Keratinocyte (primary cell): Measurements from ENCODE around the gene CASR. TPM values are rescaled to one million over a fixed set of nuclear protein-coding genes. Genes with fewer than 3 reads are reported as not detected.

Experiments used
- DNase-seq: peaks from one replicate; pipeline ENCODE4 v3.0.0-alpha.2; 2011; ENCODE audit warnings: low read depth, missing footprints, low spot score
- FAIRE-seq: peaks from 2 replicates; lab custom pipeline; 2011; peaks lifted over from hg19 to GRCh38; lab: Jason Lieb, UNC
- H2AFZ ChIP-seq: 2 replicates; pipeline ENCODE4 v1.6.0; 2012; ENCODE audit warnings: low read length, control low read depth, inconsistent platforms; ENCODE audit not compliant: control insufficient read depth
- H3K27ac ChIP-seq: 2 replicates; pipeline ENCODE4 v1.5.1; 2011; ENCODE audit warnings: low read length; ENCODE audit not compliant: control insufficient read depth, insufficient read depth
- H3K27me3 ChIP-seq: 3 replicates; pipeline ENCODE4 v1.6.0; 2011; ENCODE audit warnings: low read length; ENCODE audit not compliant: control insufficient read depth, insufficient read depth; ENCODE audit errors: extremely low read depth
- H3K36me3 ChIP-seq, 2 experiments: 2 replicates in 1 of 2; 3 replicates in 1 of 2; pipeline ENCODE4 v1.5.1; 2011; ENCODE audit warnings: low read length in 2 of 2, mild to moderate bottlenecking in 1 of 2; ENCODE audit not compliant: control insufficient read depth in 2 of 2, insufficient read depth in 2 of 2; ENCODE audit errors: extremely low read depth in 1 of 2
- H3K4me1 ChIP-seq: 3 replicates; pipeline ENCODE4 v1.5.1; 2011; ENCODE audit warnings: low read length; ENCODE audit not compliant: control insufficient read depth, insufficient read depth; ENCODE audit errors: extremely low read depth
- H3K4me2 ChIP-seq: 3 replicates; pipeline ENCODE4 v1.6.0; 2011; ENCODE audit warnings: low read depth, low read length; ENCODE audit not compliant: control insufficient read depth, insufficient read depth; ENCODE audit errors: extremely low read depth
- H3K4me3 ChIP-seq, 3 experiments: fragments of 200-600 bp in 1 of 3; sonication (generic) in 1 of 3; 2 replicates in 2 of 3; 3 replicates in 1 of 3; pipeline ENCODE4 v1.5.1; 2011 to 2016; ENCODE audit warnings: low read length in 3 of 3, mild to moderate bottlenecking in 3 of 3, control low read depth in 2 of 3, inconsistent platforms in 1 of 3, low read depth in 1 of 3, mixed read lengths in 1 of 3, mixed run types in 1 of 3, moderate library complexity in 1 of 3; ENCODE audit not compliant: control insufficient read depth in 2 of 3, insufficient read depth in 2 of 3; ENCODE audit errors: extremely low read depth in 1 of 3
- H3K79me2 ChIP-seq: 2 replicates; pipeline ENCODE4 v1.6.0; 2012; ENCODE audit warnings: low read length; ENCODE audit not compliant: control insufficient read depth, insufficient read depth
- H3K9ac ChIP-seq: 3 replicates; pipeline ENCODE4 v1.6.0; 2011; ENCODE audit warnings: low read length; ENCODE audit not compliant: control insufficient read depth, insufficient read depth; ENCODE audit errors: extremely low read depth
- H3K9me1 ChIP-seq: 3 replicates; pipeline ENCODE4 v1.6.0; 2011; ENCODE audit warnings: low read length; ENCODE audit not compliant: control insufficient read depth, insufficient read depth; ENCODE audit errors: extremely low read depth
- H3K9me3 ChIP-seq: 2 replicates; pipeline ENCODE4 v1.5.1; 2012; ENCODE audit warnings: low read depth, low read length; ENCODE audit not compliant: control insufficient read depth
- H4K20me1 ChIP-seq: 3 replicates; pipeline ENCODE4 v1.6.0; 2011; ENCODE audit warnings: low read length; ENCODE audit not compliant: control insufficient read depth, insufficient read depth; ENCODE audit errors: extremely low read depth
- CTCF ChIP-seq, 3 experiments: IDR thresholded peaks in 1 of 3; conservative IDR thresholded peaks in 1 of 3; optimal IDR thresholded peaks in 1 of 3; 2 replicates in 2 of 3; 3 replicates in 1 of 3; pipeline versions ENCODE3 to v1.5.1; 2011; ENCODE audit warnings: low read length in 3 of 3, mild to moderate bottlenecking in 3 of 3, moderate library complexity in 2 of 3, control low read depth in 1 of 3, inconsistent platforms in 1 of 3; ENCODE audit not compliant: insufficient read depth in 2 of 3; ENCODE audit errors: extremely low read depth in 1 of 3
- EZH2 ChIP-seq: IDR thresholded peaks from one replicate; pipeline ENCODE4 v1.6.1; 2012; ENCODE audit warnings: inconsistent platforms, mild to moderate bottlenecking, low read length, moderate library complexity
- dilution Hi-C: fragments of 300-500 bp; cut with MboI; formaldehyde crosslinking; loops from one replicate; pipeline ENCODE4 v1.7.0; 2020; ENCODE audit warnings: low sequenced_read_pairs; ENCODE audit not compliant: extremely low pct_ligation_motif_present
- polyA plus RNA-seq, 5 experiments: library from polyadenylated mRNA; depleted of rRNA in 3 of 5; stranded (reverse) in 3 of 5; stranded (forward) in 1 of 5; unstranded in 1 of 5; fragments of >200 nt; gene quantifications; 1 replicate in 1 of 5; 2 replicates in 3 of 5; 3 replicates in 1 of 5; pipeline versions ENCODE4 v1.2.1 to v1.2.3, GENCODE V29; 2011 to 2012; ENCODE audit warnings: missing spikeins in 2 of 5, low read depth in 1 of 5, low replicate concordance in 1 of 5

Gene CASR
- polyA plus RNA-seq, 1 donor (not counting 4 experiments of a cell fraction or from before 2014, with no cell fraction given), result not detected

- H3K4me1 ChIP-seq, result peaks cover 36% of the 10 kb centered on the region
- dilution Hi-C loops, result no loop called here
- no peak overlapping the region for H3K27ac ChIP-seq
These were observed 132.2 kb downstream of the CASR start for GRCh38 chr3:122315619-122316018.

DNA sequence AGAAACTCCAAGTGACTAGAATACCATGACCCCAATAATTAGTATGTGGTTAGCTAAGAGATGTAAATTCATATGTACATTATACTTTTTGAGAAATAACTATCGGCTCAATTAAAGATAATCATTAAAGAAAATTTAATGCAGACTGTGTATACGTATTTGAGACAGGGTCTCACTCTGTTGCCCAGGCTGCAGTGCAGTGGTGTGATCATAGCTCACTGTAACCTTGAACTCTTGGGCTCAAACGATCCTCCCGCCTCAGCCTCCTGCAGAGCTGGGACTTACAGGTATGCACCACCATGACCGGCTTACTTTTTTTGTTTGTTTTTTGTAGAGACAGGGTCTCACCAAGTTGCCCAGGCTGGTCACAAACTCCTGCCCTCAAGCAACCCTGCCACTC is 132.9 kb downstream of the CASR start:
- H3K27me3 ChIP-seq, result no peaks in the 10 kb centered on the region
- H3K9ac ChIP-seq, result no peak overlapping the region
- dilution Hi-C loops, result no loop called here
- no peak for DNase-seq
- H3K4me2 ChIP-seq, result no peak overlapping the region
- H3K36me3 ChIP-seq, result no peaks in the 10 kb centered on the region
- no peaks in the 10 kb centered on the region for H3K9me3 ChIP-seq
- no peak overlapping the region for H3K4me3 ChIP-seq
- no peak for FAIRE-seq
- TF ChIP-seq CTCF (optimal IDR thresholded peaks at IDR 0.05 in 1 of 3, IDR thresholded peaks at IDR 0.05 in 1 of 3, conservative IDR thresholded peaks at IDR 0.05 in 1 of 3; ENCODE audit: extremely low read depth in 1 of 3, insufficient read depth in 2 of 3, low read length in 3 of 3) (no peak), EZH2 (no peak)
- H3K27ac ChIP-seq, result no peak overlapping the region
- peaks cover 30% of the 10 kb centered on the region for H3K4me1 ChIP-seq
- H3K9me1 ChIP-seq, result no peaks in the 10 kb centered on the region
- no peaks in the 10 kb centered on the region for H3K79me2 ChIP-seq
- no peaks in the 10 kb centered on the region for H4K20me1 ChIP-seq
- no peak overlapping the region for H2AFZ ChIP-seq

More at GRCh38 chr3:122315619-122316018, 132.2 kb downstream of the CASR start:
- no peak for TF ChIP-seq CTCF (optimal IDR thresholded peaks at IDR 0.05 in 1 of 3, IDR thresholded peaks at IDR 0.05 in 1 of 3, conservative IDR thresholded peaks at IDR 0.05 in 1 of 3; ENCODE audit: extremely low read depth in 1 of 3, insufficient read depth in 2 of 3, low read length in 3 of 3)
- H3K9me1 ChIP-seq, result no peaks in the 10 kb centered on the region
- H3K9me3 ChIP-seq, result no peaks in the 10 kb centered on the region
- DNase-seq (no peak), FAIRE-seq (no peak)
- H3K9ac ChIP-seq, result no peak overlapping the region
- H3K36me3 ChIP-seq, result no peaks in the 10 kb centered on the region
- H2AFZ ChIP-seq, result no peak overlapping the region
- no peaks in the 10 kb centered on the region for H4K20me1 ChIP-seq
- H3K4me3 ChIP-seq, result no peak overlapping the region
- no peak overlapping the region for H3K4me2 ChIP-seq
- H3K79me2 ChIP-seq, result no peaks in the 10 kb centered on the region
- no peaks in the 10 kb centered on the region for H3K27me3 ChIP-seq
